Colonic mucosa (tissue), 4 donors: Measurements from ENCODE around the gene CLEC1B. TPM values are rescaled to one million over a fixed set of nuclear protein-coding genes. Genes with fewer than 3 reads are reported as not detected.
"Not testable (repeated sequence)": the region's sequence is repeated elsewhere in the genome, so short reads cannot be mapped to it uniquely, and the experiment has no call there.

Experiments
- DNase-seq: peaks from one replicate; pipeline ENCODE4 v3.0.0-alpha.2; 2020
- H3K27ac ChIP-seq: fragments of 200-600 bp; one replicate; pipeline ENCODE4 v1.8.0; 2021
- H3K27me3 ChIP-seq: fragments of 200-600 bp; one replicate; pipeline ENCODE4 v1.8.0; 2021
- H3K36me3 ChIP-seq: fragments of 200-600 bp; one replicate; pipeline ENCODE4 v1.8.0; 2021
- H3K4me1 ChIP-seq: fragments of 200-600 bp; one replicate; pipeline ENCODE4 v1.8.0; 2021; ENCODE audit warnings: mild to moderate bottlenecking
- H3K4me3 ChIP-seq: fragments of 200-600 bp; one replicate; pipeline ENCODE4 v1.8.0; 2021
- H3K9ac ChIP-seq, 2 donors: one replicate each; pipeline ENCODE4 v1.7.0; 2013; ENCODE audit warnings: control low read depth in 2 of 2, low read depth in 2 of 2, low read length in 2 of 2
- H3K9me3 ChIP-seq: fragments of 200-600 bp; one replicate; pipeline ENCODE4 v1.8.0; 2021
- CTCF ChIP-seq: fragments of 200-600 bp; IDR thresholded peaks from one replicate; pipeline ENCODE4 v1.8.0; 2022; ENCODE audit warnings: antibody characterized with exemption, mild to moderate bottlenecking
- intact Hi-C: fragments of 100-400 bp; cut with DNase I; formaldehyde crosslinking; loops from one replicate; pipeline ENCODE4 v1.14.1; 2022
- total RNA-seq, 2 donors: library from RNA; stranded (reverse); fragmentation: NEBNext Ultra II Directional in 1 of 2; extraction: Animal tissue kit (Norgen Biotek cat#: 25700) in 1 of 2; gene quantifications; one replicate each; pipeline ENCODE4 v1.2.1, GENCODE V29; 2021
- donor health status: healthy.
- donor health status: DM: no; HTN: no; CAD: no.
- donor health status: DM: no; HTN: no; CAD: no.

CLEC1B gene
- total RNA-seq, 2 donors from 2014 or later = not detected

- no peaks in the 10 kb centered on the region for H3K27me3 ChIP-seq
- no peaks in the 10 kb centered on the region for H3K9me3 ChIP-seq
- H3K27ac ChIP-seq = no peak overlapping the region
- H3K9ac ChIP-seq = no peak overlapping the region
- DNase-seq = no peak
- no peaks in the 10 kb centered on the region for H3K36me3 ChIP-seq
- no peaks in the 10 kb centered on the region for H3K4me1 ChIP-seq
- intact Hi-C loops = no loop called here
- no peak overlapping the region for H3K4me3 ChIP-seq
- no peak for TF ChIP-seq CTCF
Observed at GRCh38 chr12:9961106-9961505, 37.8 kb downstream of the CLEC1B start.

- Histone ChIP-seq H3K4me1 (no peaks in the 10 kb centered on the region), H3K27ac (no peak overlapping the region), H3K4me3 (no peak overlapping the region), H3K9me3 (no peaks in the 10 kb centered on the region), H3K9ac (no peak overlapping the region), H3K27me3 (no peaks in the 10 kb centered on the region), H3K36me3 (no peaks in the 10 kb centered on the region)
- intact Hi-C loops = no loop called here
- DNase-seq = no peak
- TF ChIP-seq CTCF = no peak
Observed at GRCh38 chr12:9960590-9960989, 38.3 kb downstream of the CLEC1B start.

DNA sequence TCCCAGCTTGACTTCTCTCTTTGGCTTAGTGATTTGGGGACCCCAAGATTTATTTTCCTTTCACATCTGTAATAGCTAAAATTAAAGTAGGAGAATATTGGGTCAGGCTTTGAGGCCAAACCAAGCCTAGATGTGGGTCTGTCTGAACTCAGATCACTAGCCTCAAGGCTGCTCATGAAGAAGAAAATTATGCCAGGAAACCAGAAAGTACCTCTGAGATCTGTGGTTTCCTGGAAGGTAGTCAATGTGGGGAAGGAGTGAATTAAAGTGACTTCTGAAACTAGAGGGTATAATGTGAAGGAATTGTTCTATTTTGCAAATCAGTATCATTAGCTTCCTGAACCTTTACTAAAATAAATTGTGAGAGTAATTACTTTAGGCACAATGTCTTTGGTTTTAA, 41.1 kb downstream of the CLEC1B start:
- Histone ChIP-seq H3K9me3 (no peaks in the 10 kb centered on the region), H3K27ac (no peak overlapping the region), H3K4me3 (no peak overlapping the region), H3K36me3 (no peaks in the 10 kb centered on the region), H3K4me1 (no peaks in the 10 kb centered on the region), H3K27me3 (no peaks in the 10 kb centered on the region), H3K9ac (no peak overlapping the region)
- no peak for DNase-seq
- intact Hi-C loops = no loop called here
- no peak for TF ChIP-seq CTCF

GRCh38 chr12:9952954-9953729, 45.8 kb downstream of the CLEC1B start:
- not testable (repeated sequence) for DNase-seq

GRCh38 chr12:9951026-9951675, 47.8 kb downstream of the CLEC1B start:
- Histone ChIP-seq H3K4me3 (no peak overlapping the region), H3K9me3 (no peaks in the 10 kb centered on the region), H3K4me1 (no peaks in the 10 kb centered on the region), H3K36me3 (no peaks in the 10 kb centered on the region), H3K9ac (no peak overlapping the region), H3K27me3 (no peaks in the 10 kb centered on the region), H3K27ac (no peak overlapping the region)
- intact Hi-C loops = no loop called here
- no peak for TF ChIP-seq CTCF
- no peak for DNase-seq

More at GRCh38 chr12:9952954-9953729, 45.8 kb downstream of the CLEC1B start:
- H3K27me3 ChIP-seq, H3K36me3 ChIP-seq, H3K4me3 ChIP-seq, H3K4me1 ChIP-seq, H3K9me3 ChIP-seq, H3K9ac ChIP-seq, intact Hi-C loops, H3K27ac ChIP-seq: not testable (repeated sequence)
